Upper lobe of right lung (tissue), 1 donor: Measurements from ENCODE around the gene SPRY4. TPM values are rescaled to one million over a fixed set of nuclear protein-coding genes. Genes with fewer than 3 reads are reported as not detected.

Source experiments
- ATAC-seq: fragments of 200-7000 bp; cut with Tn5 transposase; one replicate; pipeline ENCODE4 v1.9.1; 2020; ENCODE audit warnings: mild to moderate bottlenecking, moderate library complexity
- DNase-seq: peaks from one replicate; pipeline ENCODE4 v3.0.0-alpha.2; 2020
- H3K27ac ChIP-seq: fragments of 200-600 bp; one replicate; pipeline ENCODE4 v1.8.0; 2022
- H3K27me3 ChIP-seq: fragments of 200-600 bp; one replicate; pipeline ENCODE4 v1.8.0; 2022; ENCODE audit warnings: mild to moderate bottlenecking
- H3K36me3 ChIP-seq: fragments of 200-600 bp; one replicate; pipeline ENCODE4 v1.8.0; 2022
- H3K4me1 ChIP-seq: fragments of 200-600 bp; one replicate; pipeline ENCODE4 v1.8.0; 2022
- H3K4me3 ChIP-seq: fragments of 200-600 bp; one replicate; pipeline ENCODE4 v1.8.0; 2022; ENCODE audit warnings: mild to moderate bottlenecking
- H3K9me3 ChIP-seq: fragments of 200-600 bp; one replicate; pipeline ENCODE4 v1.8.0; 2022
- CTCF ChIP-seq: fragments of 200-600 bp; IDR thresholded peaks from one replicate; pipeline ENCODE4 v1.8.0; 2022; ENCODE audit warnings: antibody characterized with exemption
- intact Hi-C: fragments of 100-400 bp; cut with DNase I; formaldehyde crosslinking; loops from one replicate; pipeline ENCODE4 v1.11.0; 2022
- total RNA-seq: library from RNA; stranded (reverse); fragmentation: NEBNext Ultra II Directional; extraction: Animal tissue kit (Norgen Biotek cat#: 25700); gene quantifications from one replicate; pipeline ENCODE4 v1.2.1, GENCODE V29; 2021
- donor health status: DM: no; HTN: yes; CAD: no; lungs with severe emphysema.

Gene SPRY4
- total RNA-seq, 1 donor from 2014 or later = 89.8 TPM

DNA sequence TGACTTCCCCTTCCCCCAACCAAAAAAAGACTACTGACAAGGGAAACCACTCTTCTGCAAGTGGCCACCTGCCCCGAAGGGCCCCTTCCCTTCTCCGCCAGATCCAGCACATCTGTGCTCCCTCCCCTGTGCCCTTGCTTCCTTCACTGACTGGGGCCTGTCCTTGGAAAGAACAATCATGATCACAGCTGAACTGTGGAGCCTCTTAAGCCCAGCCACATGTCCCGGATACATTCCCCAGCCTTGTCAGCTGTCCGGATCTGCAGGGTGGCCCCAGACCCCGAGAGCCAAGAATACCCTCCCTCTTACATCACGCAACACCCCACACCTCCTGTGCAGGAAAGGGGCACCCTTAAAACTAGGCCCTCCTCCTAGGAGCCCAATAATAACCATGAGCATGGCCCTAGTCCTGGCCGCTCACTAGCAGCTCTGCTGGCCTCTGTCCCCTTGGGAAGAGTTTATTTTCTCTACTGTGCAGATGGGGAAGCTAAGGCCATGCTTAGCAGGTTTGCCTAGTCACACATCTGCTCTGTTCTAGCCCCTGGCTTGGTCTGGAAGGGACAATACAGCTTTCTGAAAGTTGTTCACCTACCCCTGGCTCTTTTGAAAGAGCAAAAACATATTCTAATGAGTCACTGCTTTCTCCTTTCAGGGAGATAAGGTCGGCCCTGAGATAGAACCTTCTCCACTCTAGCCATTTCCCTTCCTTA is 3.8 kb downstream of the SPRY4 start:
- peaks cover 16% of the 10 kb centered on the region for H3K36me3 ChIP-seq
- H3K4me3 ChIP-seq = peak overlapping the region; percentile 63
- H3K9me3 ChIP-seq = no peaks in the 10 kb centered on the region
- peaks cover 8% of the 10 kb centered on the region for H3K27me3 ChIP-seq
- DNase-seq (no peak), ATAC-seq (no peak)
- no peak for TF ChIP-seq CTCF
- intact Hi-C loops = no loop called here
- peaks cover 65% of the 10 kb centered on the region for H3K4me1 ChIP-seq
- peak overlapping the region; percentile 95 for H3K27ac ChIP-seq

DNA sequence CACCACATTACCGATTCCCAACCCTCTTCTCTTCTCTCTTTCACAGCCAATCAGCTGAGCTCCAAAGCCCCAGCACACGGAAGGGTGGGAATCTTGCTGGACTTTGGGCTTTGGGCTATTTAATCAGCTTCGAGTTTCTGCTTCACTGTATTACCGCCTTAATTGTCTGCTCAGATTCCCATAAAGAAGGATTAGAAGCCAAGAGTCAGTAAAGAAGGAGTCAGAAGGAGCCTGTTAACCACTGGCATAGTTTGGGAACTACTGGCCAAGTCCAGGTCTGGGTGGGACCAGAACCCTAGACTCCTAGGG is 4.4 kb downstream of the SPRY4 start:
- no peak for TF ChIP-seq CTCF
- H3K9me3 ChIP-seq = no peaks in the 10 kb centered on the region
- ATAC-seq (no peak), DNase-seq (no peak)
- H3K36me3 ChIP-seq = peaks cover 16% of the 10 kb centered on the region
- H3K4me3 ChIP-seq = peak overlapping the region; percentile 63
- intact Hi-C loops = no loop called here
- peaks cover 8% of the 10 kb centered on the region for H3K27me3 ChIP-seq
- peak overlapping the region; percentile 95 for H3K27ac ChIP-seq
- peaks cover 66% of the 10 kb centered on the region for H3K4me1 ChIP-seq

GRCh38 chr5:142319560-142320429 is 5.0 kb downstream of the SPRY4 start:
- no peak for DNase-seq

DNA sequence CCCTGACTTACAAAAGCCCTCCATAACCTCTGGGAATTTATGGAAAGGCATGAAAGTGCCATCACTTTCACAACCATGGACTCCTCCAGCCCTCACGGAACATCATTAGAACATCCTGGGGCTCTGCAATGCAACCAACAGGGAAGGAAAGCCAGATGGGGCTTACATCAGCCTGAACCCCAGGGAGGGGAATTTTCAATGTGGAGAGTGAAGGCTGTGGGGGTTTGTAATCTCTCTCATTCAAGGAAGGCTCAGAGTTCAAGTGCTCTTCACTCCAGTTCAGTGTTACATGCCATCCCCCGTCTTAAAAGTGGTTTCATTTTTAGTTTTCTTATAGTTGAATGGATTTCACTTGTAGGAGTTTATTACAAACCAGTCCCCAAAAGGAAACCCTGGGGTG is 5.7 kb downstream of the SPRY4 start:
- DNase-seq (no peak), ATAC-seq (peak; percentile 2)
- TF ChIP-seq CTCF = no peak
- intact Hi-C loops = no loop called here
- H3K27ac ChIP-seq = peak overlapping the region; percentile 42
- H3K9me3 ChIP-seq = no peaks in the 10 kb centered on the region
- peaks cover 74% of the 10 kb centered on the region for H3K4me1 ChIP-seq
- H3K27me3 ChIP-seq = peaks cover 8% of the 10 kb centered on the region
- H3K4me3 ChIP-seq = peak overlapping the region; percentile 63
- peaks cover 22% of the 10 kb centered on the region for H3K36me3 ChIP-seq

More at GRCh38 chr5:142319560-142320429, 5.0 kb downstream of the SPRY4 start:
- H3K27ac ChIP-seq = peak overlapping the region; percentile 42
- H3K36me3 ChIP-seq = peaks cover 16% of the 10 kb centered on the region
- H3K9me3 ChIP-seq = no peaks in the 10 kb centered on the region
- peak overlapping the region; percentile 63 for H3K4me3 ChIP-seq
- no peak for TF ChIP-seq CTCF
- peaks cover 8% of the 10 kb centered on the region for H3K27me3 ChIP-seq
- ATAC-seq = no peak
- H3K4me1 ChIP-seq = peaks cover 67% of the 10 kb centered on the region
- intact Hi-C loops = no loop called here

DNA sequence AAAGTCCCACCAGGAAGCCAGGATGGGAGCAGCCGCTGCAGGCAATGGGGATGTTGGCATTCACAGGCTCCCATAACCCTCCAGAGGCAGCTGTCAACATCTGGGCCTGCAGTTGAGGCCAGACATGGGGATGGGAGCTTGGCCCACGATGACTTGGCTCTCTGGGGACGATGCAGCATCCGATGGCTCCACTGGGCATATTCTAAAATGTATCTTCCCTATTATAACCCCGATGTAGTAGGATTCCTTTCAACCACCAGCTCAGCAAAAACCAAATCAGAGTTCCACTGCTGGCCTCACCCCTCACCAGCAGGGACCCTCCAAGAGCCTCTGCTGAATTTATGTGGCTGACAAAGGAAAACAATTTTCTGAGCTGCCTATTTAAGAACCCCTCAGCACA is 7.1 kb downstream of the SPRY4 start:
- Histone ChIP-seq H3K9me3 (no peaks in the 10 kb centered on the region), H3K27me3 (peaks cover 1% of the 10 kb centered on the region), H3K36me3 (peaks cover 33% of the 10 kb centered on the region), H3K4me3 (no peak overlapping the region), H3K27ac (peak overlapping the region; percentile 30), H3K4me1 (peaks cover 86% of the 10 kb centered on the region)
- no peak for TF ChIP-seq CTCF
- ATAC-seq (no peak), DNase-seq (no peak)
- intact Hi-C loops = no loop called here
